ENCODE results near the gene IFITM1. TPM values are rescaled to one million over a fixed set of nuclear protein-coding genes. Genes with fewer than 3 reads are reported as not detected.

Gene IFITM1
- total RNA-seq, 2 donors from 2014 or later = 182 to 220 TPM

GRCh38 chr11:291281-292210 is 22.3 kb upstream of the IFITM1 start:
- Histone ChIP-seq H3K27me3 (replicated peaks; ENCODE audit: insufficient read depth) (no peaks in the 10 kb centered on the region), H3K27ac (no peak overlapping the region), H3K36me3 (peaks cover 5% of the 10 kb centered on the region), H3K4me3 (no peak overlapping the region), H3K4me1 (ENCODE audit: control insufficient read depth in 1 of 2, low read depth in 2 of 2) (peaks cover 6 to 20% of the 10 kb centered on the region in 2 donors), H3K9me3 (no peaks in the 10 kb centered on the region)
- ATAC-seq (ENCODE audit: insufficient number of reproducible peaks, low FRiP score, low read depth) = no peak
- TF ChIP-seq CTCF (IDR thresholded peaks at IDR 0.05) = no peak
- DNase-seq (ENCODE audit: low spot score) = no peak

- ATAC-seq (ENCODE audit: insufficient number of reproducible peaks, low FRiP score, low read depth) (no peak), DNase-seq (ENCODE audit: low spot score) (no peak)
- Histone ChIP-seq H3K9me3 (no peaks in the 10 kb centered on the region), H3K4me3 (no peak overlapping the region), H3K27me3 (replicated peaks; ENCODE audit: insufficient read depth) (no peaks in the 10 kb centered on the region), H3K36me3 (peaks cover 5% of the 10 kb centered on the region), H3K4me1 (ENCODE audit: control insufficient read depth in 1 of 2, low read depth in 2 of 2) (peaks cover 6 to 20% of the 10 kb centered on the region in 2 donors), H3K27ac (no peak overlapping the region)
- TF ChIP-seq CTCF (IDR thresholded peaks at IDR 0.05) = no peak
Observed at GRCh38 chr11:292211-293121, 21.4 kb upstream of the IFITM1 start.

GRCh38 chr11:293271-293851 is 20.5 kb upstream of the IFITM1 start:
- no peak for DNase-seq (ENCODE audit: low spot score)
- Histone ChIP-seq H3K36me3 (peaks cover 5% of the 10 kb centered on the region), H3K4me1 (ENCODE audit: control insufficient read depth in 1 of 2, low read depth in 2 of 2) (peaks cover 6 to 13% of the 10 kb centered on the region in 2 donors), H3K4me3 (no peak overlapping the region), H3K9me3 (no peaks in the 10 kb centered on the region), H3K27ac (no peak overlapping the region), H3K27me3 (replicated peaks; ENCODE audit: insufficient read depth) (no peaks in the 10 kb centered on the region)
- no peak for ATAC-seq (ENCODE audit: insufficient number of reproducible peaks, low FRiP score, low read depth)
- TF ChIP-seq CTCF (IDR thresholded peaks at IDR 0.05) = no peak

GRCh38 chr11:293852-294661 is 19.8 kb upstream of the IFITM1 start:
- TF ChIP-seq CTCF (IDR thresholded peaks at IDR 0.05) = no peak
- Histone ChIP-seq H3K27ac (no peak overlapping the region), H3K36me3 (peaks cover 5% of the 10 kb centered on the region), H3K4me1 (ENCODE audit: control insufficient read depth in 1 of 2, low read depth in 2 of 2) (peaks cover 6 to 13% of the 10 kb centered on the region in 2 donors), H3K4me3 (no peak overlapping the region), H3K9me3 (no peaks in the 10 kb centered on the region), H3K27me3 (replicated peaks; ENCODE audit: insufficient read depth) (no peaks in the 10 kb centered on the region)
- ATAC-seq (ENCODE audit: insufficient number of reproducible peaks, low FRiP score, low read depth) = no peak
- no peak for DNase-seq (ENCODE audit: low spot score)
